ENCODE data around the gene IGSF3. TPM values are rescaled to one million over a fixed set of nuclear protein-coding genes. Genes with fewer than 3 reads are reported as not detected.
"Not testable (repeated sequence)": the region's sequence is repeated elsewhere in the genome, so short reads cannot be mapped to it uniquely, and the experiment has no call there.

The IGSF3 gene
- total and polyA plus RNA-seq, 2 of the 8 experiments (the other 6 are each of a cell fraction or from before 2014, with no cell fraction given): 30.0 to 32.2 TPM

DNA sequence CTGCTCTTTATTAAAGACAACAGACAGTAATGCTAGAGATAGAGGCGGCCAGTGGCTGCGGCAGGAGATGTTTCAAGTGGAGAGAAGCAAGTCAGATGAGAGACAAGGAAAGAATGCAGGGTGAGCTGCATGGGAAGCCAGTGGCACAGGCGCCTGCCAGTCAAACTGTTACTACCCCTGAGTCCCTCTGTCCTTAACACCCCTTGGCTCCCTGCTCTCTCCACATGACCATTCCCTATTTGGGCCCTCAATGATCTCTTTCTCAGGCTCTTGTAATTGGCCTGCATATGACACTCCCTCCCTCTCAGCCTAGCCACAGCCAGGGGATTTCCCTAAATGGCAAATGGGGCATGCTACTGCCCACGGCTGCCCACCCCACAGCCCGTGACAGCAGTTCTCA, 74.1 kb downstream of the IGSF3 start:
- H2BK5ac ChIP-seq (ENCODE audit: low read depth, low read length); H3K18ac ChIP-seq (ENCODE audit: extremely low read depth, low read length); H2BK15ac ChIP-seq (ENCODE audit: low read length); H4K5ac ChIP-seq (ENCODE audit: insufficient read length, low read depth, low read length); H4K8ac ChIP-seq (ENCODE audit: extremely low read depth, insufficient read depth, low read length); H3K4me2 ChIP-seq (ENCODE audit: insufficient read depth in 1 of 2, low read depth in 2 of 2, low read length in 2 of 2); H3K9me3 ChIP-seq (ENCODE audit: insufficient read depth in 2 of 2, low read depth in 1 of 2, low read length in 1 of 2); FAIRE-seq; H3K14ac ChIP-seq (ENCODE audit: insufficient read length); H3K56ac ChIP-seq (replicated peaks; ENCODE audit: insufficient read length, low read depth, low read length); H3K4me3 ChIP-seq (ENCODE audit: extremely low read depth in 1 of 4, insufficient read depth in 2 of 4, low read depth in 3 of 4, low read length in 4 of 4); H2AFZ ChIP-seq (ENCODE audit: low read length); H3K79me1 ChIP-seq (ENCODE audit: low read depth, low read length); H2BK120ac ChIP-seq (replicated peaks; ENCODE audit: low read depth, low read length); H4K20me1 ChIP-seq (replicated peaks in 1 of 2; ENCODE audit: control insufficient read depth in 1 of 2, insufficient read depth in 2 of 2, low read length in 2 of 2); H3K9ac ChIP-seq (replicated peaks in 1 of 4; ENCODE audit: extremely low read depth in 1 of 4, low read depth in 3 of 4, low read length in 3 of 4); H2BK20ac ChIP-seq (ENCODE audit: low read length); H3K4ac ChIP-seq (replicated peaks; ENCODE audit: insufficient read length, low read depth, low read length); DNase-seq (ENCODE audit: low read depth in 1 of 2, low spot score in 2 of 2); H3K4me1 ChIP-seq (replicated peaks in 1 of 4; ENCODE audit: control insufficient read depth in 3 of 4, insufficient read depth in 4 of 4, low read length in 3 of 4); H3K27me3 ChIP-seq (replicated peaks in 1 of 4; ENCODE audit: control insufficient read depth in 3 of 4, extremely low read depth in 1 of 4, insufficient read depth in 3 of 4, low read length in 3 of 4); POLR2A ChIA-PET (ENCODE audit: partially characterized antibody); H3K27ac ChIP-seq (ENCODE audit: low read depth, low read length); H2AK5ac ChIP-seq (ENCODE audit: low read depth, low read length); H3K23me2 ChIP-seq (ENCODE audit: low read depth, low read length); H3K79me2 ChIP-seq (ENCODE audit: control insufficient read depth in 1 of 2, insufficient read depth in 2 of 2, low read length in 2 of 2); H4K91ac ChIP-seq (replicated peaks; ENCODE audit: insufficient read length, low read length); H3K36me3 ChIP-seq (ENCODE audit: control insufficient read depth in 2 of 4, insufficient read depth in 4 of 4, low read length in 3 of 4); H3K23ac ChIP-seq (ENCODE audit: insufficient read length); H2BK12ac ChIP-seq (ENCODE audit: low read depth, low read length): not testable (repeated sequence)
- CTCF ChIA-PET (ENCODE audit: partially characterized antibody): interaction anchor here (4.4 kb wide), 1 partner anchor 20 kb away, joined by 46 read pairs; no protein-coding TSS in a partner anchor
- WGBS, 2 experiments (ENCODE audit: extremely low coverage in 1 of 2, insufficient coverage in 1 of 2, insufficient read length in 1 of 2, insufficient replicate concordance in 2 of 2, low coverage in 1 of 2, low lambda C conversion rate in 2 of 2, missing lambda C conversion rate in 1 of 2): 83% methylated on average over 3 of the region's 5 CpGs; no CpG with 5 or more reads in 1 of the 2 experiments

DNA sequence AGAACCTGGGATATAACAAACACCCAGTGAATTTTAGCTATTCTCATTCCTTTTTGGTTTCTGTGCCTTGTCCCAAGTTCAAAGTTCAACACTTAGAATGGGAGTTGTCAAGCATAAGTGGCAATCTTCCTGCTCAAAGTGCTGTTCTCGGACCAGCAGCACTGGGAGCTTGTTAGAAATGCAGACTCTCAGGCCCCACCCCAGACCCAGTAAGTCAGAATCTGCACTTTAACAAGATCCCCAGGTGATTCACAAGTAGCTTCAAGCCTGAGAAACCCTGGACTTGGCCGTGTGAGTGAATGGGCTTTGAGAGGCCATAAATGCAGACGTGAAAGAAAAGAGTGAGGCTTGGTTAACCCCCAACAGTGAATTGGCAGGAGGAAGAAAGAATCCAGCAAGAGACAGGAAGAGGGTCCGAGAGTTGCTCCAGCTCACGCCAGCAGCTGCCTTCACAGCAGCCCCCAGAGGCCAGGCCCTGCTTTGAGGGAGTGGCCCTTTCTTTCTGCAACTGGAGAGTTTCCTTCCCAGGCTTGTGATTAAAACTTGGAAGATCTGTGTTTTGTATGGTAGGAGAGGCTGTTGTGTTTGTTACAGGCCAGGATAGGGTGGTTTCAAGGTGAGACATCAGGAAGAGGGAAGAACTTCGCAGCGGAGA, 75.5 kb downstream of the IGSF3 start:
- FAIRE-seq; H3K27me3 ChIP-seq (replicated peaks in 1 of 4; ENCODE audit: control insufficient read depth in 3 of 4, extremely low read depth in 1 of 4, insufficient read depth in 3 of 4, low read length in 3 of 4); H4K20me1 ChIP-seq (replicated peaks in 1 of 2; ENCODE audit: control insufficient read depth in 1 of 2, insufficient read depth in 2 of 2, low read length in 2 of 2); H3K36me3 ChIP-seq (ENCODE audit: control insufficient read depth in 2 of 4, insufficient read depth in 4 of 4, low read length in 3 of 4); H2BK12ac ChIP-seq (ENCODE audit: low read depth, low read length); H2AK5ac ChIP-seq (ENCODE audit: low read depth, low read length); H3K9ac ChIP-seq (replicated peaks in 1 of 4; ENCODE audit: extremely low read depth in 1 of 4, low read depth in 3 of 4, low read length in 3 of 4); POLR2A ChIA-PET (ENCODE audit: partially characterized antibody); H2BK120ac ChIP-seq (replicated peaks; ENCODE audit: low read depth, low read length); H3K9me3 ChIP-seq (ENCODE audit: insufficient read depth in 2 of 2, low read depth in 1 of 2, low read length in 1 of 2); H3K14ac ChIP-seq (ENCODE audit: insufficient read length); H2BK20ac ChIP-seq (ENCODE audit: low read length); H3K23me2 ChIP-seq (ENCODE audit: low read depth, low read length); H3K27ac ChIP-seq (ENCODE audit: low read depth, low read length); H3K23ac ChIP-seq (ENCODE audit: insufficient read length); H4K8ac ChIP-seq (ENCODE audit: extremely low read depth, insufficient read depth, low read length); H2BK15ac ChIP-seq (ENCODE audit: low read length); H3K4me2 ChIP-seq (ENCODE audit: insufficient read depth in 1 of 2, low read depth in 2 of 2, low read length in 2 of 2); H3K4me3 ChIP-seq (ENCODE audit: extremely low read depth in 1 of 4, insufficient read depth in 2 of 4, low read depth in 3 of 4, low read length in 4 of 4); H2BK5ac ChIP-seq (ENCODE audit: low read depth, low read length); H3K79me2 ChIP-seq (ENCODE audit: control insufficient read depth in 1 of 2, insufficient read depth in 2 of 2, low read length in 2 of 2); H3K79me1 ChIP-seq (ENCODE audit: low read depth, low read length); H3K18ac ChIP-seq (ENCODE audit: extremely low read depth, low read length); H4K91ac ChIP-seq (replicated peaks; ENCODE audit: insufficient read length, low read length); H4K5ac ChIP-seq (ENCODE audit: insufficient read length, low read depth, low read length); H3K4ac ChIP-seq (replicated peaks; ENCODE audit: insufficient read length, low read depth, low read length); H3K4me1 ChIP-seq (replicated peaks in 1 of 4; ENCODE audit: control insufficient read depth in 3 of 4, insufficient read depth in 4 of 4, low read length in 3 of 4); DNase-seq (ENCODE audit: low read depth in 1 of 2, low spot score in 2 of 2); H2AFZ ChIP-seq (ENCODE audit: low read length); H3K56ac ChIP-seq (replicated peaks; ENCODE audit: insufficient read length, low read depth, low read length): not testable (repeated sequence)
- WGBS, 2 experiments (ENCODE audit: extremely low coverage in 1 of 2, insufficient coverage in 1 of 2, insufficient read length in 1 of 2, insufficient replicate concordance in 2 of 2, low coverage in 1 of 2, low lambda C conversion rate in 2 of 2, missing lambda C conversion rate in 1 of 2): 86% methylated on average over 4 of the region's 7 CpGs; no CpG with 5 or more reads in 1 of the 2 experiments
- CTCF ChIA-PET (ENCODE audit: partially characterized antibody): interaction anchor here (0.6 to 0.9 kb wide), 2 partner anchors 8 to 251 kb away, joined by 3 read pairs; no protein-coding TSS in a partner anchor

Data from H1 (cell line).